ENCODE data around the gene PAK4.

GRCh38 chr19:39188960-39189359 lies 63.4 kb downstream of the PAK4 start:
- TF ChIP-seq EZH2 (IDR thresholded peaks at IDR 0.05; ENCODE audit: borderline replicate concordance, low read depth, low read length, poor library complexity, severe bottlenecking) (no peak), CTCF (conservative IDR thresholded peaks at IDR 0.05; ENCODE audit: low read depth, low read length) (no peak)

All from A673 (cell line).